Heart left ventricle (tissue), 13 donors: ENCODE measurements around the gene LIPK.

ENCODE experiments used
- CTCF ChIP-seq, 12 donors: fragments of 200-600 bp; sonication (generic) in 4 of 12; IDR thresholded peaks; one replicate each; pipeline versions ENCODE4 v1.5.0 to v1.8.0; 2018 to 2022; ENCODE audit warnings: antibody characterized with exemption in 12 of 12, mild to moderate bottlenecking in 5 of 12
- POLR2A ChIP-seq, 2 donors: fragments of 450-650 bp; IDR thresholded peaks; one replicate each; pipeline ENCODE4 v1.6.1; 2017; ENCODE audit warnings: antibody characterized with exemption in 2 of 2, mild to moderate bottlenecking in 2 of 2, moderate library complexity in 2 of 2
- donor health status: ischemic (EF 13 %, LVEDD 7.1; RV severe dilation, severe dysfunction).
- donor health status: DM: no; HTN: yes; CAD: no.
- donor health status: DM: no; HTN: no; CAD: no.
- donor health status: ischemic (EF 25% LVEDD 6.9; RV normal size, moderate dysfunction).
- donor health status: ischemic (EF 25% LVEDD 5.7; RV mildly dilated, moderate dysfunction).
- donor health status: ischemic (EF 35%, LVEDD 5.7; RV mildly dilated, moderate dysfunction).
- donor health status: nonischemic (EF 11% LVEDD 7.7; RV severe dilation, severe dysfunction).
- donor health status: DM: yes; HTN: yes; CAD: no.
- donor health status: PGD.
- donor health status: ischemic (EF 29% LVEDD 5.4; RV normal size, mild dysfunction).
- donor health status: nonischemic (EF 23%, LVEDD 6.1; RV moderate dilation, normal function).

GRCh38 chr10:88769384-88769783, 63.3 kb downstream of the LIPK start:
- TF ChIP-seq POLR2A (IDR thresholded peaks at IDR 0.05) (no peak), CTCF (IDR thresholded peaks at IDR 0.05) (no peak)
